Body of pancreas (tissue), 4 donors: ENCODE data around the gene ZNF660. TPM values are rescaled to one million over a fixed set of nuclear protein-coding genes. Genes with fewer than 3 reads are reported as not detected.
"Not testable (repeated sequence)": the region's sequence is repeated elsewhere in the genome, so short reads cannot be mapped to it uniquely, and the experiment has no call there.

Experiments
- ATAC-seq: fragments of 150-250 bp; one replicate; pipeline ENCODE4 v1.9.1; 2016
- DNase-seq, 4 donors: peaks; one replicate each; pipeline ENCODE4 v3.0.0-alpha.2; 2019
- H3K27ac ChIP-seq, 4 donors: fragments of 200-600 bp; sonication (generic); 1 replicate in 3 of 4; 2 replicates in 1 of 4; pipeline versions ENCODE4 v1.5.1 to v1.6.1; 2016 to 2019; ENCODE audit warnings: mild to moderate bottlenecking in 1 of 4, mixed read lengths in 1 of 4, moderate library complexity in 1 of 4
- H3K27me3 ChIP-seq, 2 donors: fragments of 200-600 bp; sonication (generic); one replicate each; pipeline ENCODE4 v1.6.0; 2016; ENCODE audit warnings: mild to moderate bottlenecking in 1 of 2
- H3K36me3 ChIP-seq, 2 donors: fragments of 200-600 bp; sonication (generic); replicated peaks in 1 of 2; 2 replicates each; pipeline ENCODE4 v1.5.1; 2016; ENCODE audit warnings: low read depth in 2 of 2; ENCODE audit not compliant: insufficient read depth in 1 of 2
- H3K4me1 ChIP-seq: fragments of 200-600 bp; sonication (generic); one replicate; pipeline ENCODE4 v1.6.0; 2016
- H3K4me3 ChIP-seq, 2 donors: fragments of 200-600 bp; sonication (generic); 1 replicate in 1 of 2; 2 replicates in 1 of 2; pipeline ENCODE4 v1.5.1; 2016 to 2019
- H3K9me3 ChIP-seq, 3 donors: fragments of 200-600 bp; sonication (generic); 1 replicate in 2 of 3; 2 replicates in 1 of 3; pipeline ENCODE4 v1.5.1; 2016
- CTCF ChIP-seq, 7 experiments: fragments of 450-650 bp in 4 of 7; fragments of 200-600 bp in 3 of 7; sonication (generic) in 3 of 7; IDR thresholded peaks; one replicate each; pipeline ENCODE4 v1.5.1; 2016 to 2019; ENCODE audit warnings: antibody characterized with exemption in 7 of 7
- POLR2A ChIP-seq, 3 donors: fragments of 450-650 bp; IDR thresholded peaks; one replicate each; pipeline ENCODE4 v1.6.1; 2016; ENCODE audit warnings: antibody characterized with exemption in 3 of 3, mild to moderate bottlenecking in 2 of 3
- WGBS, 2 donors: methylation state at CpG; one replicate each; pipeline ENCODE4 v1.1.5; 2017; 5-methylcytosine and 5-hydroxymethylcytosine counted together
- intact Hi-C: fragments of 100-400 bp; cut with DNase I; formaldehyde crosslinking; loops from one replicate; pipeline ENCODE4 v1.15.1; 2023
- total RNA-seq, 2 donors: library from RNA; depleted of rRNA; stranded (reverse); fragments of >200 nt; gene quantifications; one replicate each; pipeline ENCODE4 v1.1.0, GENCODE V29; 2016

ZNF660 gene
- 1 to 10 TPM; 2.1 to 6.3 TPM for total RNA-seq

GRCh38 chr3:44584646-44585501, at the start of gene ZNF660:
Gene ZNF660, plus strand, starts transcription at chr3:44584964. Its CDS starts 9,230 bp downstream, at chr3:44594194.
- DNase-seq: peak; percentile 25 to 60 (median 55)
- TF ChIP-seq CTCF (IDR thresholded peaks at IDR 0.05) (no peak), POLR2A (IDR thresholded peaks at IDR 0.05) (peak in 2 of 3 donors; percentile 51 to 55)
- peak; percentile 88 for ATAC-seq
- peak within 1 kb of the TSS in 3 of 4 donors; percentile 29 to 52 (median 32) for H3K27ac ChIP-seq
- peaks cover 16% of the 10 kb centered on the region for H3K4me1 ChIP-seq
- peak within 1 kb of the TSS; percentile 18 to 68 for H3K4me3 ChIP-seq
- intact Hi-C loops: no loop called here
- WGBS, 2 donors: 1 to 5% methylated on average over 8 to 41 of the region's 41 CpGs
- H3K9me3 ChIP-seq: no peaks in the 10 kb centered on the region
- no peaks in the 10 kb centered on the region for H3K27me3 ChIP-seq
- H3K36me3 ChIP-seq: no peaks in the 10 kb centered on the region

GRCh38 chr3:44535364-44535763, 49.4 kb upstream of the ZNF660 start:
- ATAC-seq: no peak
- Histone ChIP-seq H3K4me3 (no peak overlapping the region), H3K4me1 (no peaks in the 10 kb centered on the region), H3K27me3 (no peaks in the 10 kb centered on the region), H3K9me3 (no peaks in the 10 kb centered on the region), H3K27ac (no peak overlapping the region), H3K36me3 (no peaks in the 10 kb centered on the region)
- intact Hi-C loops: no loop called here
- TF ChIP-seq POLR2A (IDR thresholded peaks at IDR 0.05): no peak
- TF ChIP-seq CTCF (IDR thresholded peaks at IDR 0.05): no peak
- DNase-seq: no peak
- 7 to 8% methylated on average over 1 of the region's 1 CpG for WGBS, 2 donors

- intact Hi-C loops: not testable (repeated sequence)
- WGBS, 2 donors: 25 to 37% methylated on average over 1 of the region's 1 CpG
Measured at GRCh38 chr3:44544811-44545210, 40.0 kb upstream of the ZNF660 start.

GRCh38 chr3:44554626-44555592, 29.9 kb upstream of the ZNF660 start, which contains the start of gene ZKSCAN7:
Gene ZKSCAN7, plus strand, starts transcription at chr3:44555193. Its CDS starts 1,855 bp downstream, at chr3:44557048.
- Histone ChIP-seq H3K27ac (peak within 1 kb of the TSS; percentile 62 to 75 (median 68)), H3K4me1 (peaks cover 9% of the 10 kb centered on the region), H3K36me3 (no peaks in the 10 kb centered on the region), H3K27me3 (no peaks in the 10 kb centered on the region), H3K4me3 (peak within 1 kb of the TSS; percentile 47 to 88), H3K9me3 (no peaks in the 10 kb centered on the region)
- intact Hi-C loops: no loop called here
- WGBS, 2 donors: 5 to 23% methylated on average over 8 to 66 of the region's 68 CpGs
- peak; percentile 56 to 69 (median 64) for DNase-seq
- peak; percentile 82 for ATAC-seq
- TF ChIP-seq POLR2A (IDR thresholded peaks at IDR 0.05): peak in 2 of 3 donors; percentile 34 to 36
- peak in 2 of 7 experiments; percentile 7 to 28 for TF ChIP-seq CTCF (IDR thresholded peaks at IDR 0.05)

More at GRCh38 chr3:44544811-44545210, 40.0 kb upstream of the ZNF660 start:
- not testable (repeated sequence) for H3K4me3 ChIP-seq, ATAC-seq, H3K27ac ChIP-seq, H3K4me1 ChIP-seq, H3K36me3 ChIP-seq, H3K9me3 ChIP-seq, DNase-seq, H3K27me3 ChIP-seq

GRCh38 chr3:44555723-44556122, 29.0 kb upstream of the ZNF660 start:
- Histone ChIP-seq H3K4me1 (peaks cover 9% of the 10 kb centered on the region), H3K4me3 (peak overlapping the region; percentile 47 to 88), H3K9me3 (no peaks in the 10 kb centered on the region), H3K27ac (no peak overlapping the region), H3K27me3 (no peaks in the 10 kb centered on the region), H3K36me3 (no peaks in the 10 kb centered on the region)
- TF ChIP-seq POLR2A (IDR thresholded peaks at IDR 0.05) (no peak), CTCF (IDR thresholded peaks at IDR 0.05) (no peak)
- ATAC-seq (no peak), DNase-seq (no peak)
- 7 to 18% methylated on average over 5 of the region's 5 CpGs for WGBS, 2 donors
- intact Hi-C loops: no loop called here
